IMR-90 (cell line): Measurements from ENCODE around the gene PKD2L1. TPM values are rescaled to one million over a fixed set of nuclear protein-coding genes. Genes with fewer than 3 reads are reported as not detected.

ENCODE experiments used
- ATAC-seq: fragments of 200-7000 bp; cut with Tn5 transposase; 2 replicates; pipeline ENCODE4 v1.9.1; 2020; ENCODE audit warnings: low read depth, mild to moderate bottlenecking, moderate library complexity
- BruUV-seq: library from RNA; stranded (reverse); fragments of 400-500 nt; replicated peaks from 2 replicates; lab custom pipeline; 2021; lab: Mats Ljungman, UMichigan
- CTCF ChIA-PET: fragments of 300-600 bp; formaldehyde crosslinking; extraction: SDS; loops from one replicate; lab custom pipeline; 2021; ENCODE audit warnings: antibody characterized with exemption; lab: Yijun Ruan, JAX
- POLR2A ChIA-PET: fragments of 300-600 bp; sonication (Branson Sonifier 250); formaldehyde crosslinking; loops from one replicate; lab custom pipeline; 2022; ENCODE audit warnings: antibody characterized with exemption; ENCODE audit not compliant: unreplicated experiment; lab: Charles Lee
- DNase-seq: peaks from one replicate; pipeline ENCODE4 v3.0.0; 2013
- H2AFZ ChIP-seq: replicated peaks from 2 replicates; pipeline ENCODE3; 2013; ENCODE audit warnings: low read length, mild to moderate bottlenecking; ENCODE audit not compliant: poor library complexity
- H2AK5ac ChIP-seq: 2 replicates; pipeline ENCODE4 v1.6.1; 2013; ENCODE audit warnings: low read depth, low read length, inconsistent platforms
- H2AK9ac ChIP-seq: replicated peaks from 2 replicates; pipeline ENCODE3; 2013; ENCODE audit warnings: mild to moderate bottlenecking, low read depth, low read length, moderate library complexity; ENCODE audit not compliant: poor library complexity
- H2BK120ac ChIP-seq: 2 replicates; pipeline ENCODE4 v1.6.1; 2013; ENCODE audit warnings: low read depth, low read length, inconsistent platforms
- H2BK15ac ChIP-seq: 3 replicates; pipeline ENCODE4 v1.6.1; 2013; ENCODE audit warnings: low read depth, low read length, inconsistent platforms
- H2BK20ac ChIP-seq: 2 replicates; pipeline ENCODE4 v1.6.1; 2013; ENCODE audit warnings: low read depth, mild to moderate bottlenecking, inconsistent platforms, low read length, moderate library complexity
- H2BK5ac ChIP-seq: 2 replicates; pipeline ENCODE4 v1.6.1; 2013; ENCODE audit warnings: mild to moderate bottlenecking, low read depth, low read length, inconsistent platforms; ENCODE audit not compliant: poor library complexity, severe bottlenecking
- H3K14ac ChIP-seq: replicated peaks from 2 replicates; pipeline ENCODE4 v1.6.1; 2013; ENCODE audit warnings: low read depth, low read length, inconsistent platforms
- H3K18ac ChIP-seq: 2 replicates; pipeline ENCODE4 v1.6.1; 2013; ENCODE audit warnings: low read depth, low read length, control low read depth
- H3K23ac ChIP-seq: 2 replicates; pipeline ENCODE4 v1.6.1; 2013; ENCODE audit warnings: low read depth, low read length, inconsistent platforms
- H3K27ac ChIP-seq: 2 replicates; pipeline ENCODE4 v1.5.1; 2013; ENCODE audit warnings: mild to moderate bottlenecking, control low read depth, low read length; ENCODE audit not compliant: insufficient read depth
- H3K27me3 ChIP-seq: 2 replicates; pipeline ENCODE4 v1.6.1; 2013; ENCODE audit warnings: low read length; ENCODE audit not compliant: control insufficient read depth, insufficient read depth
- H3K36me3 ChIP-seq: 2 replicates; pipeline ENCODE4 v1.6.1; 2013; ENCODE audit warnings: low read length, mixed read lengths; ENCODE audit not compliant: control insufficient read depth, insufficient read depth
- H3K4ac ChIP-seq: 2 replicates; pipeline ENCODE4 v1.6.1; 2013; ENCODE audit warnings: low read depth, low read length, inconsistent platforms
- H3K4me1 ChIP-seq: 2 replicates; pipeline ENCODE4 v1.6.1; 2013; ENCODE audit warnings: low read length, mixed read lengths; ENCODE audit not compliant: control insufficient read depth, insufficient read depth
- H3K4me2 ChIP-seq: 2 replicates; pipeline ENCODE4 v1.6.1; 2013; ENCODE audit warnings: low read depth, mild to moderate bottlenecking, control low read depth, low read length, moderate library complexity
- H3K4me3 ChIP-seq: 2 replicates; pipeline ENCODE4 v1.5.1; 2013; ENCODE audit warnings: low read depth, mild to moderate bottlenecking, control low read depth, low read length, moderate library complexity; ENCODE audit not compliant: insufficient read depth
- H3K56ac ChIP-seq: 2 replicates; pipeline ENCODE4 v1.6.1; 2013; ENCODE audit warnings: low read length, inconsistent platforms; ENCODE audit not compliant: insufficient read depth; ENCODE audit errors: extremely low read depth
- H3K79me1 ChIP-seq, 2 experiments: 2 replicates each; pipeline ENCODE4 v1.6.1; 2013; ENCODE audit warnings: low read length in 2 of 2, inconsistent platforms in 1 of 2, low read depth in 1 of 2
- H3K9ac ChIP-seq: 2 replicates; pipeline ENCODE4 v1.6.1; 2013; ENCODE audit warnings: low read depth, low read length, control low read depth
- H3K9me1 ChIP-seq: 2 replicates; pipeline ENCODE4 v1.6.1; 2013; ENCODE audit warnings: low read length, inconsistent platforms; ENCODE audit not compliant: insufficient read depth
- H3K9me3 ChIP-seq: 2 replicates; pipeline ENCODE4 v1.6.1; 2013; ENCODE audit warnings: low read length; ENCODE audit not compliant: control insufficient read depth, insufficient read depth
- H4K20me1 ChIP-seq: 2 replicates; pipeline ENCODE4 v1.6.1; 2013; ENCODE audit warnings: low read length, inconsistent platforms; ENCODE audit not compliant: insufficient read depth
- H4K5ac ChIP-seq: 2 replicates; pipeline ENCODE4 v1.6.1; 2013; ENCODE audit warnings: mild to moderate bottlenecking, low read depth, low read length, control low read depth
- H4K8ac ChIP-seq, 2 experiments: 2 replicates each; pipeline ENCODE4 v1.6.1; 2013; ENCODE audit warnings: low read depth in 2 of 2, low read length in 2 of 2, control low read depth in 1 of 2, inconsistent platforms in 1 of 2
- H4K91ac ChIP-seq: 2 replicates; pipeline ENCODE4 v1.6.1; 2013; ENCODE audit warnings: low read depth, low read length, inconsistent platforms; ENCODE audit not compliant: insufficient read depth
- BHLHE40 ChIP-seq: fragments of 150-350 bp; IDR thresholded peaks from 2 replicates; pipeline ENCODE4 v1.6.1; 2016; ENCODE audit warnings: mild to moderate bottlenecking, low read depth, low read length
- CHD1 ChIP-seq: IDR thresholded peaks from 2 replicates; pipeline ENCODE4 v1.6.1; 2012; ENCODE audit warnings: low read depth, low read length, improper control_type of control experiment
- FOS ChIP-seq: fragments of 150-350 bp; IDR thresholded peaks from 2 replicates; pipeline ENCODE4 v1.6.1; 2016; ENCODE audit warnings: low read depth, low read length
- MAFK ChIP-seq: IDR thresholded peaks from 2 replicates; pipeline ENCODE4 v1.6.1; 2012; ENCODE audit warnings: low read depth, low read length, improper control_type of control experiment
- MAZ ChIP-seq: IDR thresholded peaks from 2 replicates; pipeline ENCODE4 v1.6.1; 2012; ENCODE audit warnings: low read depth, mild to moderate bottlenecking, low read length, improper control_type of control experiment, moderate library complexity, borderline replicate concordance
- MXI1 ChIP-seq: IDR thresholded peaks from 2 replicates; pipeline ENCODE4 v1.6.1; 2012; ENCODE audit warnings: low read depth, mild to moderate bottlenecking, low read length, moderate library complexity, borderline replicate concordance
- NFE2L2 ChIP-seq: fragments of 150-350 bp; IDR thresholded peaks from 2 replicates; pipeline ENCODE4 v1.6.1; 2016; ENCODE audit warnings: low read depth, mild to moderate bottlenecking, low read length
- POLR2A ChIP-seq: IDR thresholded peaks from 2 replicates; pipeline ENCODE4 v1.6.1; 2012; ENCODE audit warnings: mild to moderate bottlenecking, low read depth, low read length
- RAD21 ChIP-seq: IDR thresholded peaks from 2 replicates; pipeline ENCODE4 v1.6.1; 2012; ENCODE audit warnings: low read length, improper control_type of control experiment
- RCOR1 ChIP-seq: IDR thresholded peaks from 2 replicates; pipeline ENCODE4 v1.6.1; 2012; ENCODE audit warnings: mild to moderate bottlenecking, low read length, improper control_type of control experiment; ENCODE audit not compliant: insufficient replicate concordance
- SMC3 ChIP-seq: fragments of 150-350 bp; IDR thresholded peaks from 2 replicates; pipeline ENCODE4 v1.6.1; 2016; ENCODE audit warnings: low read depth, mild to moderate bottlenecking, antibody characterized with exemption, low read length, moderate library complexity
- WGBS, 2 experiments: methylation state at CpG; one replicate each; pipeline versions ENCODE4 v1.1.5 to v1.1.7; 2013; ENCODE audit warnings: missing lambda C conversion rate in 2 of 2; ENCODE audit not compliant: insufficient read length in 1 of 2; ENCODE audit errors: extremely low coverage in 2 of 2; 5-methylcytosine and 5-hydroxymethylcytosine counted together
- dilution Hi-C: fragments of 300-500 bp; cut with HindIII; formaldehyde crosslinking; loops from one replicate; pipeline ENCODE4 v1.14.3; 2018; ENCODE audit warnings: low sequenced_read_pairs; ENCODE audit not compliant: unreplicated experiment
- in situ Hi-C: fragments of 300-500 bp; cut with MboI; formaldehyde crosslinking; loops from 3 replicates; pipeline ENCODE4 v1.14.3; 2019; ENCODE audit warnings: low sequenced_read_pairs, inconsistent platforms, mixed read lengths
- intact Hi-C: fragments of 100-400 bp; cut with micrococcal nuclease; formaldehyde crosslinking; loops from 2 replicates; pipeline ENCODE4 v1.10.0; 2022
- polyA plus RNA-seq, 3 experiments: library from polyadenylated mRNA; depleted of rRNA; stranded (reverse); fragments of >200 nt; gene quantifications; 2 replicates each; pipeline ENCODE4 v1.2.3, GENCODE V29; 2012; ENCODE audit warnings: low replicate concordance in 1 of 3
- total RNA-seq: library from RNA; depleted of rRNA; stranded (reverse); fragments of >200 nt; gene quantifications from 2 replicates; pipeline ENCODE4 v1.2.3, GENCODE V29; 2012
- TF ChIP-seq, protein P1 (sequence below): conservative IDR thresholded peaks from 2 replicates; pipeline ENCODE4 v1.5.1; 2012; ENCODE audit warnings: mild to moderate bottlenecking, low read depth, low read length, improper control_type of control experiment
- TF ChIP-seq, protein P2 (sequence below): fragments of 150-350 bp; IDR thresholded peaks from 2 replicates; pipeline ENCODE4 v1.6.1; 2016; ENCODE audit warnings: low read depth, mild to moderate bottlenecking, low read length, moderate library complexity, borderline replicate concordance

The PKD2L1 gene
- total and polyA plus RNA-seq, 2 of the 4 experiments (the other 2 are of a cell fraction) = not detected

DNA sequence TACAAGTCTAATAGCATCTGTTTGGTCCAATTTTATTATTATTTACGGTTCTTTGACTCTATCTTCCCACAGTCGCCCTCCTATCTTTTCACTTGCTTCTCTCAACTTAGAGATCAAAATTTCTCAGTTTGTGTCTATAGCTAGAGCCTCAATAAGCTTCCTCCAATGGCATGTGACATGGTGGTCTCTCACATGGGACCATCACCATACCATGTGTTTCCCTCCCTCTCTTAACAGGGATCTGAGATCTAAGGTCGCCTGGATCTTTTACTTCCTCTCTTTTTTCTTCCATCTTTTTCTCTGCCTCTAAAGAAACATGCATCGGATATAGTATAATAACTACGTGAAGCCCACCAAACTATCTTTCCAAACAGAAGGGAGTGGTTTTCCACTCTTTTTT is 1.8 kb downstream of the PKD2L1 start:
- no peaks in the 10 kb centered on the region for H3K79me1 ChIP-seq
- CTCF ChIA-PET = no interaction called here
- no peak overlapping the region for H3K14ac ChIP-seq
- H2AK5ac ChIP-seq = no peak overlapping the region
- WGBS, 2 experiments = no CpG with 5 or more reads among the region's 5 CpGs
- no peak overlapping the region for H2BK120ac ChIP-seq
- H3K9me1 ChIP-seq = no peaks in the 10 kb centered on the region
- no peaks in the 10 kb centered on the region for H3K9me3 ChIP-seq
- no peak overlapping the region for H4K5ac ChIP-seq
- no peak overlapping the region for H2AFZ ChIP-seq
- H2AK9ac ChIP-seq = no peak overlapping the region
- peaks cover 50% of the 10 kb centered on the region for H3K27me3 ChIP-seq
- no peak for DNase-seq
- H3K18ac ChIP-seq = no peak overlapping the region
- no peak overlapping the region for H2BK20ac ChIP-seq
- H2BK5ac ChIP-seq = no peak overlapping the region
- TF ChIP-seq MAZ (no peak), MXI1 (no peak), RCOR1 (no peak), BHLHE40 (no peak), MAFK (no peak), CHD1 (no peak), FOS (no peak), RAD21 (no peak), POLR2A (no peak), NFE2L2 (no peak), SMC3 (no peak)
- TF ChIP-seq, protein P1, sequence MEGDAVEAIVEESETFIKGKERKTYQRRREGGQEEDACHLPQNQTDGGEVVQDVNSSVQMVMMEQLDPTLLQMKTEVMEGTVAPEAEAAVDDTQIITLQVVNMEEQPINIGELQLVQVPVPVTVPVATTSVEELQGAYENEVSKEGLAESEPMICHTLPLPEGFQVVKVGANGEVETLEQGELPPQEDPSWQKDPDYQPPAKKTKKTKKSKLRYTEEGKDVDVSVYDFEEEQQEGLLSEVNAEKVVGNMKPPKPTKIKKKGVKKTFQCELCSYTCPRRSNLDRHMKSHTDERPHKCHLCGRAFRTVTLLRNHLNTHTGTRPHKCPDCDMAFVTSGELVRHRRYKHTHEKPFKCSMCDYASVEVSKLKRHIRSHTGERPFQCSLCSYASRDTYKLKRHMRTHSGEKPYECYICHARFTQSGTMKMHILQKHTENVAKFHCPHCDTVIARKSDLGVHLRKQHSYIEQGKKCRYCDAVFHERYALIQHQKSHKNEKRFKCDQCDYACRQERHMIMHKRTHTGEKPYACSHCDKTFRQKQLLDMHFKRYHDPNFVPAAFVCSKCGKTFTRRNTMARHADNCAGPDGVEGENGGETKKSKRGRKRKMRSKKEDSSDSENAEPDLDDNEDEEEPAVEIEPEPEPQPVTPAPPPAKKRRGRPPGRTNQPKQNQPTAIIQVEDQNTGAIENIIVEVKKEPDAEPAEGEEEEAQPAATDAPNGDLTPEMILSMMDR = no peak
- TF ChIP-seq, protein P2, sequence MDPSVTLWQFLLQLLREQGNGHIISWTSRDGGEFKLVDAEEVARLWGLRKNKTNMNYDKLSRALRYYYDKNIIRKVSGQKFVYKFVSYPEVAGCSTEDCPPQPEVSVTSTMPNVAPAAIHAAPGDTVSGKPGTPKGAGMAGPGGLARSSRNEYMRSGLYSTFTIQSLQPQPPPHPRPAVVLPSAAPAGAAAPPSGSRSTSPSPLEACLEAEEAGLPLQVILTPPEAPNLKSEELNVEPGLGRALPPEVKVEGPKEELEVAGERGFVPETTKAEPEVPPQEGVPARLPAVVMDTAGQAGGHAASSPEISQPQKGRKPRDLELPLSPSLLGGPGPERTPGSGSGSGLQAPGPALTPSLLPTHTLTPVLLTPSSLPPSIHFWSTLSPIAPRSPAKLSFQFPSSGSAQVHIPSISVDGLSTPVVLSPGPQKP = no peak
- ATAC-seq = no peak
- dilution Hi-C loops = no loop called here
- no peak overlapping the region for H3K9ac ChIP-seq
- no peak overlapping the region for H3K56ac ChIP-seq
- no TSS peak for BruUV-seq
- POLR2A ChIA-PET = no interaction called here
- in situ Hi-C loops = loop anchor here (25.0 kb wide), 1 partner anchor 559 kb away; no protein-coding TSS in a partner anchor
- intact Hi-C loops = no loop called here
- H3K27ac ChIP-seq = no peak overlapping the region
- H4K20me1 ChIP-seq = no peaks in the 10 kb centered on the region
- H4K91ac ChIP-seq = no peak overlapping the region
- H3K4ac ChIP-seq = no peak overlapping the region
- H3K4me3 ChIP-seq = no peak overlapping the region
- no peaks in the 10 kb centered on the region for H3K4me1 ChIP-seq
- H4K8ac ChIP-seq = no peak overlapping the region
- no peak overlapping the region for H2BK15ac ChIP-seq
- no peaks in the 10 kb centered on the region for H3K36me3 ChIP-seq
- H3K23ac ChIP-seq = no peak overlapping the region
- no peak overlapping the region for H3K4me2 ChIP-seq
